Panc1 (cell line): ENCODE data around the gene DCC. TPM values are rescaled to one million over a fixed set of nuclear protein-coding genes. Genes with fewer than 3 reads are reported as not detected.

Experiments used
- ATAC-seq: fragments of 200-7000 bp; cut with Tn5 transposase; 2 replicates; pipeline ENCODE4 v1.9.1; 2020; ENCODE audit warnings: mild to moderate bottlenecking, moderate library complexity
- BruUV-seq: library from RNA; stranded (reverse); fragments of 400-500 nt; replicated peaks from 2 replicates; lab custom pipeline; 2021; lab: Mats Ljungman, UMichigan
- CTCF ChIA-PET: fragments of 300-600 bp; sonication (Branson Sonifier 250); formaldehyde crosslinking; loops from one replicate; lab custom pipeline; 2022; ENCODE audit warnings: antibody characterized with exemption; lab: Charles Lee
- POLR2A ChIA-PET: fragments of 300-600 bp; sonication (Branson Sonifier 250); formaldehyde crosslinking; loops from one replicate; lab custom pipeline; 2022; ENCODE audit warnings: antibody characterized with exemption; lab: Charles Lee
- DNase-seq: peaks from one replicate; pipeline ENCODE4 v3.0.0-alpha.2; 2010; ENCODE audit warnings: low read depth, low spot score
- H3K27ac ChIP-seq: 2 replicates; pipeline ENCODE4 v1.5.1; 2011; ENCODE audit warnings: mild to moderate bottlenecking, low read length, inconsistent platforms
- H3K27me3 ChIP-seq: fragments of 200-500 bp; sonication (Bioruptor generic); 2 replicates; pipeline ENCODE4 v1.6.0; 2014; ENCODE audit warnings: low read length, inconsistent platforms; ENCODE audit not compliant: control insufficient read depth, insufficient read depth
- H3K36me3 ChIP-seq: fragments of 200-500 bp; sonication (Bioruptor generic); 2 replicates; pipeline ENCODE4 v1.5.1; 2014; ENCODE audit warnings: inconsistent platforms, mild to moderate bottlenecking, low read length, moderate library complexity; ENCODE audit not compliant: control insufficient read depth, insufficient read depth
- H3K4me1 ChIP-seq: 2 replicates; pipeline ENCODE4 v1.5.1; 2011; ENCODE audit warnings: inconsistent platforms, mild to moderate bottlenecking, low read length, moderate library complexity; ENCODE audit not compliant: control insufficient read depth, insufficient read depth
- H3K4me3 ChIP-seq, 2 experiments: 2 replicates each; pipeline ENCODE4 v1.5.1; 2011 to 2012; ENCODE audit warnings: low read depth in 2 of 2, low read length in 2 of 2, mild to moderate bottlenecking in 2 of 2, inconsistent platforms in 1 of 2, moderate library complexity in 1 of 2
- H3K9me3 ChIP-seq: fragments of 200-500 bp; sonication (Bioruptor generic); 2 replicates; pipeline ENCODE4 v1.5.1; 2014; ENCODE audit warnings: low read depth, mild to moderate bottlenecking, inconsistent platforms, low read length, moderate library complexity; ENCODE audit not compliant: control insufficient read depth, insufficient read depth
- CTCF ChIP-seq: fragments of 450-650 bp; IDR thresholded peaks from 2 replicates; pipeline ENCODE4 v1.5.1; 2017; ENCODE audit warnings: mild to moderate bottlenecking
- POLR2AphosphoS5 ChIP-seq: IDR thresholded peaks from 2 replicates; pipeline ENCODE4 v1.6.1; 2012; ENCODE audit warnings: mild to moderate bottlenecking, low read depth, low read length, moderate library complexity
- REST ChIP-seq, 2 experiments: IDR thresholded peaks; 2 replicates each; pipeline ENCODE4 v1.6.1; 2011 to 2012; ENCODE audit warnings: low read depth in 2 of 2, control low read depth in 1 of 2, low read length in 1 of 2, mild to moderate bottlenecking in 1 of 2, moderate library complexity in 1 of 2; ENCODE audit not compliant: insufficient read depth in 1 of 2
- SIN3A ChIP-seq: IDR thresholded peaks from 2 replicates; pipeline ENCODE4 v1.6.1; 2012; ENCODE audit warnings: low read depth, mild to moderate bottlenecking, low read length, moderate library complexity, borderline replicate concordance; ENCODE audit not compliant: insufficient read depth
- TCF7L2 ChIP-seq: IDR thresholded peaks from 2 replicates; pipeline ENCODE4 v1.6.1; 2011; ENCODE audit warnings: mild to moderate bottlenecking, low read depth, low read length, inconsistent platforms
- in situ Hi-C: cut with HindIII; loops from 2 replicates; pipeline ENCODE4 v1.10.0; 2016; ENCODE audit warnings: low sequenced_read_pairs, low pct_unique_long_range_greater_than_20kb
- intact Hi-C: fragments of 100-400 bp; cut with micrococcal nuclease; formaldehyde crosslinking; loops from one replicate; pipeline ENCODE4 v1.10.0; 2022; ENCODE audit not compliant: unreplicated experiment
- total RNA-seq: library from RNA; stranded (reverse); gene quantifications from one replicate; pipeline ENCODE4 v1.2.1, GENCODE V29; 2021; ENCODE audit not compliant: unreplicated experiment

The DCC gene
- total RNA-seq, 1 experiment from 2014 or later = not detected

- BruUV-seq = no TSS peak
- no peaks in the 10 kb centered on the region for H3K9me3 ChIP-seq
- intact Hi-C loops (no loop called here), in situ Hi-C loops (no loop called here)
- POLR2A ChIA-PET = no interaction called here
- no peak for ATAC-seq
- no peak for DNase-seq
- H3K36me3 ChIP-seq = no peaks in the 10 kb centered on the region
- no peaks in the 10 kb centered on the region for H3K27me3 ChIP-seq
- TF ChIP-seq CTCF = no peak
- TF ChIP-seq SIN3A = no peak
- TF ChIP-seq REST (IDR thresholded peaks at IDR 0.05; ENCODE audit: insufficient read depth in 1 of 2, low read depth in 2 of 2, low read length in 1 of 2) = no peak
- no peak for TF ChIP-seq TCF7L2
- no peak for TF ChIP-seq POLR2AphosphoS5
- H3K27ac ChIP-seq = no peak overlapping the region
- no peaks in the 10 kb centered on the region for H3K4me1 ChIP-seq
- CTCF ChIA-PET = no interaction called here
- H3K4me3 ChIP-seq = no peak overlapping the region
These were observed 1035.6 kb downstream of the DCC start for GRCh38 chr18:53375621-53376020.

- no peaks in the 10 kb centered on the region for H3K36me3 ChIP-seq
- ATAC-seq (no peak), DNase-seq (peak; percentile 22)
- no peak overlapping the region for H3K27ac ChIP-seq
- no peak overlapping the region for H3K4me3 ChIP-seq
- POLR2A ChIA-PET = no interaction called here
- H3K9me3 ChIP-seq = no peaks in the 10 kb centered on the region
- BruUV-seq = no TSS peak
- no peak for TF ChIP-seq TCF7L2
- peak; percentile 60; the same call in 1 of the 2 replicates for TF ChIP-seq CTCF
- CTCF ChIA-PET = interaction anchor here (0.7 kb wide), 1 partner anchor 429 kb away, joined by 3 read pairs; no protein-coding TSS in a partner anchor
- H3K4me1 ChIP-seq = no peaks in the 10 kb centered on the region
- in situ Hi-C loops = no loop called here
- intact Hi-C loops = no loop called here
- H3K27me3 ChIP-seq = no peaks in the 10 kb centered on the region
These were observed 1040.2 kb downstream of the DCC start for GRCh38 chr18:53380063-53380639.
